Measurements from ENCODE around the gene SPRR2G.
"Not testable (repeated sequence)": the region's sequence is repeated elsewhere in the genome, so short reads cannot be mapped to it uniquely, and the experiment has no call there.

The SPRR2G gene

GRCh38 chr1:153119491-153119971 lies 31.2 kb downstream of the SPRR2G start:
- Histone ChIP-seq H3K79me2 (no peaks in the 10 kb centered on the region), H3K27me3 (ENCODE audit: control insufficient read depth, insufficient read depth, low read length) (no peaks in the 10 kb centered on the region), H3K27ac (no peak overlapping the region), H3K4me3 (ENCODE audit: low read depth, low read length) (no peak overlapping the region), H3K4me1 (no peaks in the 10 kb centered on the region), H3K4me2 (ENCODE audit: low read length) (no peak overlapping the region), H3K9ac (no peak overlapping the region), H3K36me3 (ENCODE audit: control insufficient read depth, insufficient read depth, low read length) (no peaks in the 10 kb centered on the region), H3K9me3 (ENCODE audit: control insufficient read depth, low read length) (no peaks in the 10 kb centered on the region), H2AFZ (no peak overlapping the region)
- TF ChIP-seq CTCF (IDR thresholded peaks at IDR 0.05), result no peak

DNA sequence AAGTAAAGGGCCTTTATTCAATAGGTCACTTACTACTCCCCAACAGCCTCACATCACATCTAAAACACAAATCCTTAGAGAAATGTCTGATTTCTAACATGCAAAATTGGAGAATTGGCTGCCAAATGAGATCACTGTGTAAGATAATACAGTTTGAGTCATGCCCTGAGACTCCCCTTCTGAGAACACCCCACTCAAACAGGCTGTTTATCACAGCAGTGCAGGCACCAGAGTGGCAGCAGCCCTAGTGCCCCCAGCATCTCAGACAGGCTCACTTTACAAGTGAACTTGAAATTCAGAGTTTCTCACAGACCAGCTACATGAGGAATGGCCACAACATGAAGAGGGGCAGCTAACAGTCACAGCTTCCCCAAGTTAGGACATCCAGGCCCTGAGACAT lies 35.4 kb downstream of the SPRR2G start:
- not testable (repeated sequence) for H3K4me1 ChIP-seq; H2AFZ ChIP-seq; H3K9ac ChIP-seq; H3K27me3 ChIP-seq (ENCODE audit: control insufficient read depth, insufficient read depth, low read length); H3K36me3 ChIP-seq (ENCODE audit: control insufficient read depth, insufficient read depth, low read length); H3K79me2 ChIP-seq; H3K27ac ChIP-seq; H3K4me2 ChIP-seq (ENCODE audit: low read length); H3K9me3 ChIP-seq (ENCODE audit: control insufficient read depth, low read length); H3K4me3 ChIP-seq (ENCODE audit: low read depth, low read length)

- H3K4me1 ChIP-seq, result no peaks in the 10 kb centered on the region
- H3K36me3 ChIP-seq (ENCODE audit: control insufficient read depth, insufficient read depth, low read length), result no peaks in the 10 kb centered on the region
- H3K27me3 ChIP-seq (ENCODE audit: control insufficient read depth, insufficient read depth, low read length), result no peaks in the 10 kb centered on the region
- H3K9ac ChIP-seq, result no peak within 1 kb of the TSS
- H3K27ac ChIP-seq, result no peak within 1 kb of the TSS
- H3K79me2 ChIP-seq, result no peaks in the 10 kb centered on the region
- no peak for TF ChIP-seq CTCF (IDR thresholded peaks at IDR 0.05)
- no peak within 1 kb of the TSS for H3K4me3 ChIP-seq (ENCODE audit: low read depth, low read length)
- no peak within 1 kb of the TSS for H3K4me2 ChIP-seq (ENCODE audit: low read length)
- H2AFZ ChIP-seq, result no peak within 1 kb of the TSS
- H3K9me3 ChIP-seq (ENCODE audit: control insufficient read depth, low read length), result no peaks in the 10 kb centered on the region
Observed at GRCh38 chr1:153113416-153113815, 37.3 kb downstream of the SPRR2G start, which contains the start of gene SPRR2F. Gene SPRR2F, minus strand, starts transcription at chr1:153113516. Its CDS starts 783 bp downstream, at chr1:153112733.

GRCh38 chr1:153112454-153112853 lies 38.2 kb downstream of the SPRR2G start:
- not testable (repeated sequence) for H3K27ac ChIP-seq; H3K4me3 ChIP-seq (ENCODE audit: low read depth, low read length); H3K79me2 ChIP-seq; H3K27me3 ChIP-seq (ENCODE audit: control insufficient read depth, insufficient read depth, low read length); H3K36me3 ChIP-seq (ENCODE audit: control insufficient read depth, insufficient read depth, low read length); H2AFZ ChIP-seq; H3K4me2 ChIP-seq (ENCODE audit: low read length); H3K4me1 ChIP-seq; H3K9ac ChIP-seq; H3K9me3 ChIP-seq (ENCODE audit: control insufficient read depth, low read length)

GRCh38 chr1:153100245-153100644 lies 50.4 kb downstream of the SPRR2G start:
- H3K4me3 ChIP-seq (ENCODE audit: low read depth, low read length), result no peak overlapping the region
- no peaks in the 10 kb centered on the region for H3K36me3 ChIP-seq (ENCODE audit: control insufficient read depth, insufficient read depth, low read length)
- TF ChIP-seq CTCF (IDR thresholded peaks at IDR 0.05), result no peak
- H3K4me1 ChIP-seq, result no peaks in the 10 kb centered on the region
- H3K27ac ChIP-seq, result no peak overlapping the region
- no peak overlapping the region for H2AFZ ChIP-seq
- no peaks in the 10 kb centered on the region for H3K27me3 ChIP-seq (ENCODE audit: control insufficient read depth, insufficient read depth, low read length)
- H3K79me2 ChIP-seq, result no peaks in the 10 kb centered on the region
- no peak overlapping the region for H3K4me2 ChIP-seq (ENCODE audit: low read length)
- no peak overlapping the region for H3K9ac ChIP-seq
- H3K9me3 ChIP-seq (ENCODE audit: control insufficient read depth, low read length), result no peaks in the 10 kb centered on the region

Measured in parathyroid adenoma (tissue), 2 donors.